Astrocyte of the hippocampus (primary cell): ENCODE measurements around the gene FBXO2.

ENCODE experiments used
- DNase-seq: peaks from one replicate; pipeline ENCODE4 v3.0.0; 2011; ENCODE audit warnings: low read depth, low spot score

Gene FBXO2

DNA sequence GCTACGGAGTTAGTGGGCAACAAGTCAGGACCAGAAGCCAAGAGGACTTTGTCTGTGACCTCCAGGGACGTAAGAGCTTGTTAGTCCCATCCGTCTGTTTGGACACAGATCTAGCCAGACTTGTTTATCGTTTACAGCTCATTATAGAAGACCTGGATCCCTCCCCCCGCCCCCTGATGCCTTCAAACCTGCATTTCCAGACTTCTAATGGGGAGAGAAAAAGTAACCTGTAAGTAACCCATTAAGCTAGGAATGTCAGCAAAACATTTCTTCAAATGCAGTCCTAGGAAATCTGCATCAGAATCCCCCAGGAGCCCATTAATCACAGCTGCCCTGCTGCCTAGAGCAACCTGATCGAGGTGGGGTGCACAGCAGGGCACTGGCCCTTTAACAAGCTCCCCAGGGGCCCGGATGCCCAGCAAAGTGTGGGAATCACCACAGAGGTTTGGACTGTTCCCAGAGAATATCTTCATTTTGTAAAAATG, 28.1 kb upstream of the FBXO2 start:
- no peak for DNase-seq

- peak; percentile 92 for DNase-seq
Measured at GRCh38 chr1:11681071-11681771, 27.0 kb upstream of the FBXO2 start, which contains the start of gene MAD2L2. Gene MAD2L2, minus strand, starts transcription at chr1:11681148. Its CDS starts 547 bp downstream, at chr1:11680601.

DNA sequence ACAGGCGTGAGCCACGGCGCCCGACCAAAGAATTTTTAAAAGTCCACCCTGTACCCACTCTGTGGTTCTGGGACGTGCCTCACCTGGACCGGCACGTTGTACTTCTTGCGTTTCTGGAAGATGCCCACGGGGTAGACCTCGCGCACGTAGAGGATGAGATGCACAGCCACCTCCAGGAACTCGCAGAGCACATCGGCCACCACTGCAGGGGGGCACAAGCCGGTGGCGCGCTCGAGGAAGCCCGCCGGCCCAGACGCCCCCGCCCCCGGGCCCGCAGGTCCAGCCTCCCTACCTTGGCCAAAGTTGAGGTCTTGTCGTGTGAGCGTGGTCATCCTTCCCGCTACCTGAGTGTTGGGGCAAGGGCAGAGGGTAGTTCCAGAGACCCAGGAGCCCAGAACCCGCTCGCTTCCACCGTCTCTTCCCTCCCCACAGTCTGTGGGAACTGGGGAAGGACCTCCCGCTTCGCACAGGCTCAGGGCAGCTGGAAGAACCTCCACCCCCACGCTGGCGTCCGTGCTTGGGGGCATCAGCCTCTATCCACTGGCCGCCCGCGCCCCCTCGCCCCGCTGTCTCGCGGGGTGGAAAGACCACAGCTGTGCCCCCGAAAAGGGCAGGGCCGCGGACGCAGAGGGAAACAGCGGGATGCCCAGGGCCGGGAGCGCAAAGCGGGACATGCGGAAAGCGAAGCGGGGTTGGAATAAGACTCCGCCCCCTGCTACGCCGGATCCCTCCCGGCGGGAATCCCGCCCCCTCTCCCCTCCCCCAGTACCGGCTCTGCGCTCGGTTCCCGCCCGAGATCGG, 26.2 kb upstream of the FBXO2 start:
- DNase-seq = no peak

DNA sequence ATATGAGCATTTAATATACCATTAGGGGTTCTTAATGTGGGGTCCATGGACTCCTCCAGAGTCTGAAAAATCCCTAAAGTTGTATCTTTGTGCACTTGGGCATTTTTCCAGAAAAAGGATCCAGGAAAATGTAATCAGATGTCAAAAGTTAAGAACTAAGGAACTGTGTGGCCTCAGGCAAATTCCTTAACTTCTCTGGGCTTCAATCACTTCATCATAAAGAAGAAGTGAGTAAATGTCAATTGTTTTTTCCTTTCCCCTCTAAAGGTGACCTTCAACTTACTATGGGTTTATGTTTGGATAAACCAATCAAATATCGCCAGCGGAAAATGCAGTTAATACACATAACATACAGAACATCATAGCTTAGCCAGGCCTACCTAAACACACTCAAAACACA, 24.2 kb upstream of the FBXO2 start:
- DNase-seq = no peak

DNA sequence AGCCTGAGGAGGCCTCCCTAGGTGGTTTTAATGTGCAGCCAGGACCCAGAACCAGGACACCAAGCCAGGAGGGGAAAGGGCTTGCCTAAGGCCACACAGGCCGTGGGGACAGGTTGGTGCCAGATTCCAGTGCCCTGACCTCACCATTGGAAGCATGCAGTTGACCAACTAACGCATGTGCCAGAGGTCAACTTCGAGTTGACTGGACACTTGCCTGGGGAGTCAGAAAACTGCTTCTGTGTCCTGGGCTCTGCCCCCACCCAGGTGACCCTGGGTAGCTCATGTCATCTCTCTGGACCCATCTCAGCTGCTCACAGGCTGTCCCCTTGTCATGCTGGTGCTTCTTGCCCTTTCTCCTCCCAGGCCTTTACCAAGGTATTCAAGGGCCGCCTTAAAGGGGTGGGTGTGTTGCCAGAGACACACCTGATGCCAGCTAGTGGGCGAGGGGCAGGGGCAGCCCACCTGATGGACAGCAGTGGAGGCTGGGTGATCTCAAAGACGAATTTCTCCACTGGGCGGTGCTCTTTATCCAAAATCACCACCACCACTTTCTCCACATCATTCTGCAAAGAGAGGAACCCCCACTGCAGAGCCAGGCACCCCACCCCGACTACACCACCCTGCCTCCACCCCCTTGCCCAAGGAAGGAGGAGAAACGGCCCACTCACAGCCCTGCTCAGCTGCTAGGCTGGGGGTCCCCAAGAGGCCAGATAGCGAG, 22.3 kb upstream of the FBXO2 start:
- no peak for DNase-seq

GRCh38 chr1:11675325-11675724, 21.1 kb upstream of the FBXO2 start:
- no peak for DNase-seq

DNA sequence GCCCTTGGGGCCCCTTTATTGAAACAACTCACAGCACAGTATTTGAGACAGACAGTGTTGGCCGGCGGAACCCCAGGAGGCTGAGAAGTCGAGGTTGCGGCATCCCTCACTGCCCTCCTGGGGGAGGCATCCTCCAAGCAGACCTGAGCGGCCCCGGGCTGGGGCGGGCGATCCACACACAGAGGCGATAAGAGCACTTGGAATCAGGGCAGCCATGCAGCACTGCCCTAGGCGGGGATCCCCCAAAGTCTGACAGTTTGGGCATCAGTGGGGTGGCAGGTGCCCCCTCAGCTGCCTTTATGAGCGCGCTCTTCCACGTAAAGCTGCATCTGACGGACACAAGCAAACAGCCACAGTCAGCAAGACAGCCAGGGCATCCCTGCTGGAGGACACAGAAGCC, 20.3 kb upstream of the FBXO2 start:
- DNase-seq = no peak

GRCh38 chr1:11673089-11673769, 19.0 kb upstream of the FBXO2 start:
- no peak for DNase-seq

GRCh38 chr1:11671544-11672286, 17.5 kb upstream of the FBXO2 start:
- DNase-seq = no peak

DNA sequence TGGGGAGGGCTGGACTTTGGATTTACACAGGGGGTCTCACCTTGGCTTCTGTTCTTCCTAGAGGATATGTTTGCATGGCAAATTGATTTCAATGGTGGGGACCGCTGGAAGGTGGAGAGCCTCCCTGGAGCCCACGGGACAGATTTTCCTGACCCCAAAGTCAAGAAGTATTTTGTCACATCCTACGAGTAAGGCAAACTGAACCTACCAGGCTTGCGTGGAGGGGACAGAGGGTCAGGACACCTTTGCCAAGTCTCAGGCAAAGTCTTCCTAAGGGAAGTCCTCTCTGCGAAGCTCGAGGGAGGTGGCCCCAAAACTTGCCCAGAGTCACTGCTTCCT, 16.9 kb upstream of the FBXO2 start:
- DNase-seq = no peak

DNA sequence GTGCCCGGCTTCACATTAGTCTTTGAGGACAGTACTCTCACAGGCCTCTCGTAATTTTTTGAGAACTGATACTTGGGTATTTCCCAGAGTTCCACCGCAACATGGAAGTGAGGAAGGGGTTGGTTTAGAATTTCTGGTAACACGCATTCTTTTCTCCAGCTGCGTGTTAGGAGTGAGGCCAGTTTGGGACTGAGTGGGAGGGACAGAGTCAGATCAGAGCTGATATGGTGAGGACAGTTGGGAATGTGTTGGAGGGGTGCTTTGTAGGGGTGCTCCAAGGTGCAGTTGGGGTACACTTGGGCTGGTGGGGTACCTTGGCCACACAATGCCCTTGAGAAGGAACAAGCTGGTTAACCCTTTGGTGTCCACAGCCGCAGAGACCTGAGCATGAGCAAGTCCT, 16.5 kb upstream of the FBXO2 start:
- no peak for DNase-seq

- no peak for DNase-seq
Measured at GRCh38 chr1:11668516-11668915, 14.3 kb upstream of the FBXO2 start.

GRCh38 chr1:11664336-11665065, 10.3 kb upstream of the FBXO2 start:
- DNase-seq = peak; percentile 62

DNA sequence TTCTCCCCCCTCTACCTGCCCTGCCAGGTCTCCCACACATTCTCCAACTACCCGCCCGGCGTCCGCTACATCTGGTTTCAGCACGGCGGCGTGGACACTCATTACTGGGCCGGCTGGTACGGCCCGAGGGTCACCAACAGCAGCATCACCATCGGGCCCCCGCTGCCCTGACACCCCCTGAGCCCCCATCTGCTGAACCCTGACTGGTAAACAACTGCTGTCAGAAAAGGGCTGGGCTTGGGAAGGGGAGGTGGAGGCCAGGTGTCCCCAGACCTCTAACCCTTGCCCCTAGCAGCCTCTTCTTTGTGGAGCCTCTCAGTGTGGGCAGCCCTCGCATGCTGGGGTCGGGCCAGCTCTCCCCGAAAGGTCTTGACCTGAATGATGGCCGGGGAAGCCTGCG, 6.9 kb upstream of the FBXO2 start:
- DNase-seq = no peak

DNA sequence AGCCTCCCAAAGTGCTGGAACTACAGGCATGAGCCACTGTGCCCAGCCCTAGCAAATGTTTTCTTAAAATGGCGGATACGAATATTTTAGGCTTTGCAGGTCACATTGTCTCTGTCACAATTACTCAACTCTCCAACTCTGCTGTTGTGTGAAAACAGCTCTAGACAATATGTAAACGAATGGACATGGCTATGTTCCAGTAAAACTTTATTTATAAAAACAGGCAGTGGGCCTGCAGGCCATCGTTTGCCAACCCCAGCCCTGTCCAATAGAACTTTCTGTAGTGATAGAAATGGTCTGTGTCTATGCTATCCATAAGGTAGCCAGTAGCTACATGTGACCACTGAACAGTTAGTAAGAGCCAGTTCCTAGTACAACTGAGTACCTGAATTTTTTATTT, 5.5 kb upstream of the FBXO2 start:
- DNase-seq = no peak

GRCh38 chr1:11658542-11658941, 4.3 kb upstream of the FBXO2 start:
- DNase-seq = no peak

GRCh38 chr1:11657654-11658053, 3.4 kb upstream of the FBXO2 start:
- DNase-seq = no peak

DNA sequence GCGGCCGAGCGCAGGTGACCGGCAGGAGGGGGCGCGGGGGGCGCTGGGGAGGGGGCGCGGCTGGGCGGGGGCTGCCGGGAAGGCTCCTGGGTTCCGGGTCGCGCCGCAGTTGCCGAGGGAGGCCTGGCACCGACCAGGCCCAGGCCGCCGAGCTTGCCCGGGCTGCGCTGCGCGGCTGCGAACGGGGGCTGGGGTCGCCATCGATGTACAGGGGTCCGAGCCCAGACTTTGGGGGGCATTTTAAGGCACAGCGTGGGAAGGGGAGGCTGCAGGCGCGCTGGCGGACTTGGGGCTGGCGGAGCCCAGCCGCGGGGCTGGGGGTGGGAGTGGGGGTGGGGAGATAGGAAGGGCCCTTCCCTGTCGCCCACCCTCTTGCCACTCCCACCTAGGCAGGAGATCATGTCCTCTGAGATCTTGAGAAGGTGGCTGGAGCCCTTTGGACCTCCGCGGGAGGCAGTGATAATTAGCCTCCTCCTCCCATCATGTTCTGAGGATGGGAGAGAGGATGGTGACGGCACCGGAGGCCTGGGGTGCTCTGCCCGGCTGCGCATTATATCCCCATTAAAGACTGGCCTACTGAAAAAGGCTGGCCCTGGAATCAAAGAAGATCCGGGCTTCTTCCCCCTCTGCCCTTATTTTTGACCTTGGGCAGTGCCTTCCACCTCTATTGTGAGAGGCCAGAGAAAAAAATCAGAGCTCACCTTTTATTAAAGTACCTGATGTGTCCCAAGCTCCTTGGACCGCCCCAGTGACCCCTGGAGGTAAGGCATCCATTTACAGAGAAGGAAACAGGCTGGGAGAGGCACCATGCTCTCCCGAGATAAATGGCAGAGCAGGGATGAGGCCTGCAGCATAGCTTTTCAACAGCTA, 945 bp upstream of the FBXO2 start:
- no peak for DNase-seq

- DNase-seq = no peak
Measured at GRCh38 chr1:11653861-11654136, 430 bp downstream of the FBXO2 start.
